HG02610 (cell line): ENCODE data around the gene ATP11B.

ENCODE experiments used
- ATAC-seq: cut with Tn5 transposase; IDR thresholded peaks from one replicate; pipeline ENCODE4 v1.9.1; 2021; ENCODE audit warnings: mild to moderate bottlenecking, moderate library complexity; ENCODE audit not compliant: unreplicated experiment

Gene ATP11B

DNA sequence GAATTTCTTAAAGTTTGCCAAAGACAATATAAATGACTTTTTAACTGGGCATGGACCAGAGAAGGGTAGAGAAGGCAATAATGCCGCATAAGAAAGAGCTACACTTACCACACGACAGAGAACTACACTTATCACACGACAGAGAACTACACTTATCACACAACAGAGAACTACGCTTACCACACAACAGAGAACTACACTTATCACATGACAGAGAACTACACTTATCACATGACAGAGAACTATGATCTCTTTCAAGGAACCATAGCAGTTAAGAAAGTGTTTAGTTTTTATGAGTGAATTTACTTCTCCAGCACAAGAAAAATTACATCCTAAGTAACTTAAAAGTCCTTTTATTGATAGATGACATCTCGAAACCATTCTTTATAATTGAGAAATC, 155.0 kb downstream of the ATP11B start:
- no peak for ATAC-seq

DNA sequence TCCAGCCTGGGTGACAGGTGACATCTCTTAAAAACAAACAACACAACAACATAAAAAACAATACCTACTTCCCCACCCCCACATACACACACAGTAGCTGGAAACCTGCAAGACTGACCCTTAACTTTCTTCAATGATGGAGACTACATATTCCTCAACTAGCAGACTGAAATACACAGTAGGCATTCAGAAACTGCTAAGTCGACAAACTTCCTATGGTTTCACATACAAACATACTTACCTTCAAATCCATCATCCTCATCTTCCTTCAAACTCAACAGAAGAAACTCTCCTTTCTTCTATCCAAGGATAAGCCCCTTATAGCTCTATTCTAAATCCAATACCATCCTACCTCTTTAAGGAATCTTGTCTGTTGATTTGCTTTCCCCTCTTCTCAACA, 156.4 kb downstream of the ATP11B start:
- ATAC-seq, result no peak

GRCh38 chr3:182954553-182955235, 161.4 kb downstream of the ATP11B start:
- ATAC-seq, result peak; percentile 75

DNA sequence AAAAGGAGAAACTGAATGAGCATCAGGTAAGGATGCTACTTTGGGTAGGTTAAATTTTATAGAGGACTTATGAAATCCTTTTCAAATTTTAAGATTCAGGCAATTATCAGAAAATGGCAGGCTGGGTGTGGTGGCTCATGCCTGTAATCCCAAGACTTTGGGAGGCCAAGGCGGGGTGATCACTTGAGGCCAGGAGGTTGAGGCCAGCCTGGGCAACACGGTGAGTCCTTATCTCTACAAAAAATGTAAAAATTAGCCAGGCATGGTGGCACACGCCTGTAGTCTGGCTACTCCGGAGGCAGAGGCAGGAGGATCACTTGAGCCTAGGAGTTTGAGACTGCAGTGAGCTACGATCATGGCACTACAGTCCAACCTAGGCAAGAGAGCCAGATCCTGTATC, 163.9 kb downstream of the ATP11B start:
- ATAC-seq, result no peak

- ATAC-seq, result no peak
These were observed 164.5 kb downstream of the ATP11B start for GRCh38 chr3:182957676-182958266.

DNA sequence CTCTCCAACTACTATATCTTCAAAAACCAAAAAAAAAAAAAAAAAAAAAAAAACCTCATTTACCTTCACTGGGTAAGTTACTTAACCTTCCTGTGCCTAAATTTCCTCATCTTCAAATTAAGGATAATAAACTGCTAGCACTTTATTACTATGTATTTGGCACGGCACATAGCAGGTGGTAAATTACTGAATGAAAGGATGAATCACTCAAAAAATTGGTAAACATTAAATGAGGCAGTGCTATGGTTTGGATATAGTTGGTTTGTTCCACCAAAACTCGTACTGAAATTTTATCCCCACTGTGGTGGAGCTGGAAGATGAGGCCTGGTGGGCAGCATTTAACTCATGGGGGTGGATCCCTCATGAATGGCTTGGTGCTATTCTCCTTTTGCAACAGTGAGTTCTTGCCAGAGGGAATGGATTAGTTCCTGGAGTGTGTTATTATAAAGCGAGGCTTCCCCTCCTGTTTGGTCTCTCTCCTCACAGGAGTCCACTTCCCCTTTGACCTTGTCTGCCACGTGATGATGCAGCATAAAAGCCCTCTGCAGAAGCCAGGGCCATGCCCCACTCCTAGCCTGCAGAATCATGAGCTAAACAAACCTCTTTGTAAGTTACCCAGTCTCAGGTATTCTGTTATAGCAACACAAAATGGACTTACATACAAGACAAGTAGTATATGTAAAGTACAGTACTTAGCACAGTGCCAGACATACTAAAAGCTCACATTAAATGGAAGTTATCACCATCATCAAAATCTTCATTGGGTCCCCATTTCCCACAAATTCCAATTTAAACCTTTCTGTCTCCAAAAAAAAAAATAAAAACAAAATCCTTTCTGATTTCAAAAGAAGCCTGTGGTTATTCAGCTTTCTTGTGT, 166.4 kb downstream of the ATP11B start:
- ATAC-seq, result no peak

- no peak for ATAC-seq
These were observed 168.9 kb downstream of the ATP11B start for GRCh38 chr3:182962166-182962565.

DNA sequence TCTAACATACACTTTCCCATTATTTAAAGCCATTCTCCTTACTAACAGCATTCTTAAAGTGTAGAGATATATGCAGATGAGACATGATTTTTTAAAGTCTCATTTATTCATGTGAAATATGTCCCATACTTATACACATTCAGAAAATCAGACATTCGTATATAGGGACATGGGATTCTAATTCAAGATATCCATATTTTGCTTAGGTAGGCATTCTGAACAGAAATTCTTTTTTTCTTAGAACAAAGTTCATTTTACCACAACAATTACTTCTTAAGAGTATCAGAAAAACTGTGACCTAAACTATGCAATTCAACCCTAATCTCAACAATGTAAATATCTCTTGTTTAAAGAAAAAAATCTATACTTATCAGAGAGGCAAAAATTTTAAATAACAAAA, 170.9 kb downstream of the ATP11B start:
- no peak for ATAC-seq

DNA sequence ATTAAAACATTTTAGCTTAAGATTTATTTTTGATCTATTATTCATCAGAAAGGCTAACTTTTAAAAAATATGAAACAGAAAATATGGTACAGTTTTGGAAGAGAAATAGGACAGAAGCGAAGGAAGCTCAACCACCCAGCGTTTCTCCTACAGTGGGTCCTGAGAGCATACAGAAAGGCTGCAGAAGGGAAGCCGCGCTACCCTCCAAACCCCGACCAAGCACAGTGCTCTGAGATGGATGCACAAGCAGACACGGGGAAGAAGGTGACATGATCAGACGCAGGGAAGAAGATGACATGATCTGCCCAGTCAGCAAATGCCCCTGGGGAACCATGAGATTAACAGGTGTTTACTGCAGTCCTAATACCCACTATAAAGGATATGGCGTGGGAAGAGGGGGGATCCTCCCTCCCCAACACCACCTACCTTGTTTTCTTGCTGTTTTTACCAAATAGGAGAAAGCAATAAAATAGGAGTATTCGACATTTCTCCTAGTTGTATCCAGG, 172.6 kb downstream of the ATP11B start:
- no peak for ATAC-seq

DNA sequence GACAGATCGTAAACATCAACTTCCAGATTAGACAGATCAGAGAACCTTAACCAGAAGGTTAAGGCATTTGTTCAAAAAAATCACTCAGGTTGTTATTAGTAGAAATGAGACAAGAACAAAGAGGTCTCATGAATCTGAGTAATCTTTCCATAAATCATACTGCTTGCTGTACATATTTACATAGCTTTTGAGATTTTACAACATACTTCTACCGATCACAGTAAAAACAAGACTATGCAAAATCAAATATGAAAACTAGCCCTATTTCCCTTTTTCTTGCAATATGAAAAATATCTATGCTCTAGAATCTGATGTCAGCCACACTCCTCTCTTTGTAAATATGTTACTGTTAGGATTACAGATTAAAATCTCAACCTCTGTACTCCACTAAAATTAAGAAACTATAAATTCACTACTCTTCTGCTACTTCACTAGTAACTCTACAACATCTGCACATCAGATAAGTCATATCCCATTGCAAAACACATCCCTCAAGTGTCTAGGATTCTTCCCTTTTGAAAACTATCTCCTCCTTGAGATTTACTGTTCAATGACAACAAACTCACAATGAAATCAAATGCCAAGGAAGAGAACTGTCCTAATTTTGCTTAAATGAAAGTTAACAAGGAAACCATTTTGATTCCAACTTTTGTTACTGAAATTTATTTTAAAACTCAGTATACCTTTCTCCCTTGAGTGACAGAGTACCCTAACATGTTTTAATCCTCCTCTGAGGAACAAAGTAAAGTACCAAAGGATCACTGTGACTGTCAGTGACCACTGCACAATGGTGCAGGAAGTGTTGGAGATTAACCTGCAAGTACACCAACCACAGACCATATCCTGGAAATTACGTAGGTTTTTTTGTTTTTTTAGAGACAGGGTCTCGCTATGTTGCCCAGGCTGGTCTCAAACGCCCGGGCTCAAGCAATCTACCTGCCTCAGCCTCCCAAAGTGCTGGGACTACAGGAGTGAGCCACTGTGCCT, 174.2 kb downstream of the ATP11B start:
- ATAC-seq, result peak; percentile 66

DNA sequence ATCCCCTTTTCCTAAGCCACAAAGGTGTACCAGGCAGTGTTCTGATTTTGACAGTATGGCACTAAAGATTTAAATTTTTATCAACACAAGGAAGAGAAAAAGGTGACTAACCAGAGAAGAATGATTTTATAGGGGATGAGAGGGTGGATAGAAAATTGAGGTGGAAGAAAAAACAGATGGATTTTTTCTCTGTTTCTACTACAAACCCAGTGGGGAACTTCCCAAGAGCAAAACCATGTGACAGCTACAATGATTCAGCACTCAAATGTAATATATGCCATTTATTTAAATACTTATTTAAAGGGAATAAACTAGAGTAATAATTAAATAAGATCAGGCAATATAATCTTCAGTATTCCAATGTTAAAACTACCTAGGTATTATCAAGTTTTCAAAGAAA, 176.0 kb downstream of the ATP11B start:
- ATAC-seq, result no peak

- no peak for ATAC-seq
These were observed 176.5 kb downstream of the ATP11B start for GRCh38 chr3:182969853-182970252.

- no peak for ATAC-seq
These were observed 177.6 kb downstream of the ATP11B start for GRCh38 chr3:182970811-182971418.
